GM19397 (cell line): Measurements from ENCODE around the gene C10orf71.

Experiments used
- ATAC-seq: cut with Tn5 transposase; IDR thresholded peaks from one replicate; pipeline ENCODE4 v1.9.1; 2021; ENCODE audit warnings: mild to moderate bottlenecking, moderate library complexity; ENCODE audit not compliant: unreplicated experiment

Gene C10orf71

DNA sequence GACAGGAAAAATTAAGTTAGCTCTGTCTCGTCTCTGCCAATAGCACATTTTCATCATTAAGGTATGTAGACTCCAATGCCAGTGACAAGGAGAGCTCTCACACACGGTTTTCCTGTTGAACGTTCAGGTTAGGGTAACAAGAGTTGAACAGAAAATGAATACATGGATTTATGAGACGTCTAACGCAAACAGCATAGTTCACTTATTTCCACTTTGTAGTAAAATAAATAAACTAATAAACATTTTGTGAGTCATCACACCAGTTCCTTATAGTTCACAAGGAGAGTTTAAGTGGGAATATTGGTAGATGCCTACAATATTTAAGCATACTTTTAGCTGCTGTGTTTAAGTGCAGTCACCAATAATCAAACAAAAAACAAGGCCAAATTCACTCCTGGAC lies 75.8 kb downstream of the C10orf71 start:
- no peak for ATAC-seq

DNA sequence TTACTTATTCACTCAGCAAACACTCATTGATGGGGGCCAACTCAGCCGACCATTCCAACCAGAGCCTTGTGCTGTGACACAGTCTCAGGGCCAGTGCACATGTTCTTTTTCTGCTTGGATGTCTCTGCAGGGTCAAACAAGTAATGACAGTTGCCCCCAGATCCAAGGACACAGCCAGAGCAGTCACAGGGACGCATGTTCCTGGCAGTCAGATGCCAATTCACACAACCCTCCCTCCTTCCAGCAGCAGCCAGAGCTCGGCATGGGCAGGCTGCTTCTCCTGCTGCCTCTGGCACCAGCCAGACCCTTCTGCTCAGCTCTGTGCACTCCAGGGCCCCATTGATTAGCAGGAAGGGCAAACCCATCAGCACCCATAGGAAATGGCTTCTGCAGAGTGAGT lies 76.6 kb downstream of the C10orf71 start:
- no peak for ATAC-seq
